ENCODE results near the gene TLE6. TPM values are rescaled to one million over a fixed set of nuclear protein-coding genes. Genes with fewer than 3 reads are reported as not detected.
A peak's percentile ranks its signal among the peaks of the same experiment; 100 is the strongest.
"Not testable (repeated sequence)": the region's sequence is repeated elsewhere in the genome, so short reads cannot be mapped to it uniquely, and the experiment has no call there.

The TLE6 gene
- total RNA-seq, 1 donor from 2014 or later, result 0.59 TPM

DNA sequence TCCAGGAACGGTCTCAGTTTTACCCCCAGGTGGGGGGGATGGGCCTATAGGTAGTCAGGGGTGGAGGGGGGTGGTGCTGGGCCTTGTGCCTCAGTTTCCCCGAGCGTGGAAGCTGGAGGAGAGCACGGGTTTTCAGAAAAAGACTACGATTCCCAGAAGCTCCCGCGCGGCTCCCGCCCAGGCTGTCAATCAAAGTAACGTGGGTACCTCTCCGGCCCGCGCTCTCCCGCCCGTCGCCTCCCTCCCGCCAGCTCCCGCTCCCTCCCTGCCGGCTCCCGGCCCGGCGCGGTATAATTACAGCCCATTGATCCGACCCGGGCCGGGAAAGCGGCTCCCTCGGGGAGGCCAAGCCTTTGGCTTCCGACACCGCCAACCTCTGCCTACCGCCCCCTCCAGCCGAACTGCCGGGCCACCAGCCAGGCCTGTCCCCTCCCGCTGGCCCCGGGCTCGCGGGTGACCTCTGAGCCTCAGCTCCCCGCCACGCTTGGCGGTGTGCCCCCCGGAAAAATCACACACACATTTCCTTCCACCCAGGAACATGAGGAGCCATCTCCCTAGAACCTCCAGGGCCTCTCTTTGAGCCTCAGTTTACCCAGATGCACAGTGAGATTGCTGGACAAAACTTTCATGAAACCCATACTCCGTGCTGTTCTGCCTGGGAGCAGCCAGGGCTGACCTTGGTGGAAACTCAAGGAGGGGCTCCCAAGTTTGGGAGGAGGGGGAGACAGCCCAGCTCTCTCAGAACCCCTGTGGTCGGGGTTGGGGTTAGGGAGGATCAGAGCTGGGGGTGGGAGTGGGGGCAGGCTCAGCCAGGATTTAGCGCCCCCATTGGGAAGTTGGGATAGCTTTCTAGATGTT is 59.0 kb downstream of the TLE6 start:
- peak; percentile 93 for DNase-seq (ENCODE audit: low spot score)
- TF ChIP-seq, protein P1, sequence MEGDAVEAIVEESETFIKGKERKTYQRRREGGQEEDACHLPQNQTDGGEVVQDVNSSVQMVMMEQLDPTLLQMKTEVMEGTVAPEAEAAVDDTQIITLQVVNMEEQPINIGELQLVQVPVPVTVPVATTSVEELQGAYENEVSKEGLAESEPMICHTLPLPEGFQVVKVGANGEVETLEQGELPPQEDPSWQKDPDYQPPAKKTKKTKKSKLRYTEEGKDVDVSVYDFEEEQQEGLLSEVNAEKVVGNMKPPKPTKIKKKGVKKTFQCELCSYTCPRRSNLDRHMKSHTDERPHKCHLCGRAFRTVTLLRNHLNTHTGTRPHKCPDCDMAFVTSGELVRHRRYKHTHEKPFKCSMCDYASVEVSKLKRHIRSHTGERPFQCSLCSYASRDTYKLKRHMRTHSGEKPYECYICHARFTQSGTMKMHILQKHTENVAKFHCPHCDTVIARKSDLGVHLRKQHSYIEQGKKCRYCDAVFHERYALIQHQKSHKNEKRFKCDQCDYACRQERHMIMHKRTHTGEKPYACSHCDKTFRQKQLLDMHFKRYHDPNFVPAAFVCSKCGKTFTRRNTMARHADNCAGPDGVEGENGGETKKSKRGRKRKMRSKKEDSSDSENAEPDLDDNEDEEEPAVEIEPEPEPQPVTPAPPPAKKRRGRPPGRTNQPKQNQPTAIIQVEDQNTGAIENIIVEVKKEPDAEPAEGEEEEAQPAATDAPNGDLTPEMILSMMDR (IDR thresholded peaks at IDR 0.05; ENCODE audit: unreplicated experiment), result no peak
- peaks cover 24% of the 10 kb centered on the region for H3K4me1 Mint-ChIP-seq (ENCODE audit: unreplicated experiment)
- H3K36me3 Mint-ChIP-seq (ENCODE audit: low read depth, unreplicated experiment), result no peaks in the 10 kb centered on the region
- peaks cover 16% of the 10 kb centered on the region for H3K27me3 Mint-ChIP-seq (ENCODE audit: unreplicated experiment)
- H3K9me3 Mint-ChIP-seq (ENCODE audit: unreplicated experiment), result no peaks in the 10 kb centered on the region
- peak overlapping the region; percentile 91 for H3K4me3 Mint-ChIP-seq (ENCODE audit: unreplicated experiment)
- peak overlapping the region; percentile 42 for H3K27ac Mint-ChIP-seq (ENCODE audit: unreplicated experiment)

DNA sequence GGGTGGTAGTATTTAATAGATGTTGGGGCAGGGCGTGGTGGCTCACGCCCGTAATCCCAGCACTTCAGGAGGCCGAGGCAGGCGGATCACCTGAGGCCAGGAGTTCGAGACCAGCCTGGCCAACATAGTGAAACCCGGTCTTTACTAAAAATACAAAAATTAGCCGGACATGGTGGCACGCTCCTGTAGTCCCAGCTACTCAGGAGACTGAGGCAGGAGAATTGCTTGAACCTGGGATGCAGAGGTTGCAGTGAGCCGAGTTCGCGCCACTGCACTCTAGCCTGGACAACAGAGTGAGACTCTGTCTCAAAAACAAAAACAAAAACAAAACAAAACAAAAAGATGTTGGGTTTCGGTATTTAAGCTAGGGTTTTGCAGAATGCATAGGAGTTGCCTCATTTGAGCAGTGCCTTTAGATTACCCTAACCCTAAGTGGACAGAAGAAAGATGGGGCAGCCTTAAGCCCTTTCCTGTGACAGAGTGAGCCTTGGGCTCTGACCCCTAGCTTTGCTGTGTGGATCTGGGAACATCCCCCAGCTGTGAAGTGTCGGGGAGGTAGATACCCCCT is 59.7 kb downstream of the TLE6 start:
- H3K27ac Mint-ChIP-seq (ENCODE audit: unreplicated experiment); H3K9me3 Mint-ChIP-seq (ENCODE audit: unreplicated experiment); DNase-seq (ENCODE audit: low spot score); H3K4me3 Mint-ChIP-seq (ENCODE audit: unreplicated experiment); H3K36me3 Mint-ChIP-seq (ENCODE audit: low read depth, unreplicated experiment): not testable (repeated sequence)
- H3K27me3 Mint-ChIP-seq (ENCODE audit: unreplicated experiment), result peaks cover 13% of the 10 kb centered on the region
- peaks cover 21% of the 10 kb centered on the region for H3K4me1 Mint-ChIP-seq (ENCODE audit: unreplicated experiment)

DNA sequence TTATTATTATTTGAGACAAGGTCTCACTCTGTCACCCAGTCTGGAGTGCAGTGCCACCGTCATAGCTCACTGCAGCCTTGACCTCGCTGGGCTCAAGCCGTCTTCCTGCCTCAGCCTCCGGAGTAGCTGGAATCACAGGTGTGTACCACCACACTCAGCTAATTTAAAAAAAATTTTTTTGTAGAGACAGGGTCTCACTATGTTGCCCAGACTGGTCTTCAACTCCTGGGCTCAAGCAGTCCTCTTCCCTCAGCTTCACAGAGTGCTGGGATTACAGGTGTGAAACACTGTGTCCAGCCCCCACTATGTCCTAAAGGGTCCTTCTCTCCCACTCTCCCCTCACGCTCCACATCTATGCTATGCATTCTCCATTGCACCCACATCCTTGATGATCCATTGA is 60.9 kb downstream of the TLE6 start:
- Mint-ChIP-seq H3K27me3 (ENCODE audit: unreplicated experiment) (peaks cover 11% of the 10 kb centered on the region), H3K27ac (ENCODE audit: unreplicated experiment) (no peak overlapping the region), H3K36me3 (ENCODE audit: low read depth, unreplicated experiment) (peaks cover 4% of the 10 kb centered on the region), H3K9me3 (ENCODE audit: unreplicated experiment) (no peaks in the 10 kb centered on the region), H3K4me3 (ENCODE audit: unreplicated experiment) (no peak overlapping the region), H3K4me1 (ENCODE audit: unreplicated experiment) (peaks cover 21% of the 10 kb centered on the region)
- no peak for DNase-seq (ENCODE audit: low spot score)
- TF ChIP-seq, protein P1 (IDR thresholded peaks at IDR 0.05; ENCODE audit: unreplicated experiment), result no peak

DNA sequence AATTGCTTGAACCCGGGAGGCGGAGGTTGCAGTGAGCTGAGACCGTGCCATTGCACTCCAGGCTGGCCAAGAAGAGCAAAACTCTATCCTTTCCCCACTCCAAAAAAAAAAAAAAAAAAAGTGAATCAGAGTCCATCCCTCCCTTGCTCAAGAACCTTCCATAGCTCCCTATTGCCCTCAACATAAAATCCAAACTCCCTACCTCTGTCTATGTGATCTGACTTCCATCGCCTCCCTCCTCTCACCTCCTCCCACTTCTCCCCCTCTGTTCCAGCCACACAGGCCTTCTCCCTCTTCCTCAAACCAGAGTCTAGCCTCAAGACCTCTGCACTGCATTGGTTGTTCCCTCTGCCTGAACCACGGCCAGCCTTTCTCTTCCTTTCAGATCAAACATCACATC is 61.8 kb downstream of the TLE6 start:
- Mint-ChIP-seq H3K4me1 (ENCODE audit: unreplicated experiment) (peaks cover 15% of the 10 kb centered on the region), H3K27ac (ENCODE audit: unreplicated experiment) (no peak overlapping the region), H3K9me3 (ENCODE audit: unreplicated experiment) (no peaks in the 10 kb centered on the region), H3K4me3 (ENCODE audit: unreplicated experiment) (no peak overlapping the region), H3K36me3 (ENCODE audit: low read depth, unreplicated experiment) (peaks cover 4% of the 10 kb centered on the region), H3K27me3 (ENCODE audit: unreplicated experiment) (peaks cover 10% of the 10 kb centered on the region)
- TF ChIP-seq, protein P1 (IDR thresholded peaks at IDR 0.05; ENCODE audit: unreplicated experiment), result no peak
- no peak for DNase-seq (ENCODE audit: low spot score)

DNA sequence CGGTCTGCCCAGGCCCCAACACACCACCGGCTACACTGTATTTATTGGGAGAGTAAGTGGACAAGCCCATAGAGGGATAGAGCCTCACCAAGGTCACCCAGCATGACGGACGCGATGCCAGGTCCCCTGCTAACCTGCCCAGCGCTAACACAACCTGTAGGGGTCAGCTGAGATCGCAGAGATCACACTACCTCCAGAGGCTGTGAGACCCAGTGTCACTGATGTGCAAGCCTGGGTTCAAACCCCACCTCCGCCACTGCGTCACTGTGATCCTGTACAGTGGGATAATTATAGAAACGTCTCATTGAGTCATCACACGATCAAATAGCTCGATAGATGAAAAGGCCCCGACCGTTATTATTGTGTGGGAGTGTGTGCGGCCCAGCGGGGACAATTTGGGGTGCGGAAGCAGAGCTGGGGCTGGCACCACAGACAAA is 62.3 kb downstream of the TLE6 start:
- H3K9me3 Mint-ChIP-seq (ENCODE audit: unreplicated experiment), result no peaks in the 10 kb centered on the region
- no peak overlapping the region for H3K4me3 Mint-ChIP-seq (ENCODE audit: unreplicated experiment)
- TF ChIP-seq, protein P1 (IDR thresholded peaks at IDR 0.05; ENCODE audit: unreplicated experiment), result no peak
- DNase-seq (ENCODE audit: low spot score), result no peak
- H3K27ac Mint-ChIP-seq (ENCODE audit: unreplicated experiment), result no peak overlapping the region
- H3K27me3 Mint-ChIP-seq (ENCODE audit: unreplicated experiment), result peaks cover 8% of the 10 kb centered on the region
- H3K36me3 Mint-ChIP-seq (ENCODE audit: low read depth, unreplicated experiment), result peaks cover 4% of the 10 kb centered on the region
- peaks cover 9% of the 10 kb centered on the region for H3K4me1 Mint-ChIP-seq (ENCODE audit: unreplicated experiment)

Data from endothelial cell (in vitro differentiated cells).